Measurements from ENCODE around the gene CTNNA2.

CTNNA2 gene

DNA sequence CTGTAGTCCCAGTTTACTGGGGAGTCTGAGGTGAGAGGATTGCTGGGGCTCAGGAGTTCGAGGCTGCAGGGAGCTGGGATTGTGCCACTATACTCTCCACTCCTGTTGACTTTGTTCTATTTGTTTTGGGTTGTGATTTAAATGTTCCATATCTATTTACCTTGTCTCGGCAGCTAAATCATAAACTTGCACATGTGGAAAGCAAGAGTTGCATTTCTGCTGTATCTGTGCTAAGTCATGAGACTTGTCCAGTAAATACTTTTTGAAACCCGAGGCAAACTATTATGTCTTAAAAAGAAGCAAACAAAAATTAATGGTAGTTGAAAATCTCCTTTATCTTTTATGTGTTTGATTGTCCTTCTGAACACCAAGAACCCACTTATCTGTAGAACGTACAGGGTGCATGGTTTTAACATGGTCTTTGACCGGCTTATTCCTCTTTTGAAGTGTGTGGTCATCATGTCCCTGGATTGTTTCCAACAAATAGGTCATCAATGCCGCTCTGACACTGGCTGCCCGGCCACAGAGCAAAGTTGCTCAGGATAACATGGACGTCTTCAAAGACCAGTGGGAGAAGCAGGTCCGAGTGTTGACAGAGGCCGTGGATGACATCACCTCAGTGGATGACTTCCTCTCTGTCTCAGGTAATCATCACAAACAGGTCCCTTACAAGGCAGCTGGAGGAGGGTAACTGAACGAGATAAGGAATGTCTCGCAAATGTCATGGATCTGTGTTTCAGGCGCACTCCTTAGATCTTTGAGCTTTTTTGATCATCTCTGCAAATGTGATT lies 1032.8 kb downstream of the CTNNA2 start:
- Histone ChIP-seq H3K27ac (no peak overlapping the region), H3K4me2 (ENCODE audit: low read length) (no peak overlapping the region), H3K4me3 (ENCODE audit: low read depth, low read length) (no peak overlapping the region), H3K36me3 (ENCODE audit: control insufficient read depth, insufficient read depth, low read length) (no peaks in the 10 kb centered on the region), H3K4me1 (no peaks in the 10 kb centered on the region), H2AFZ (no peak overlapping the region), H3K9ac (no peak overlapping the region), H3K9me3 (ENCODE audit: control insufficient read depth, low read length) (no peaks in the 10 kb centered on the region), H3K27me3 (ENCODE audit: control insufficient read depth, insufficient read depth, low read length) (no peaks in the 10 kb centered on the region), H3K79me2 (no peaks in the 10 kb centered on the region)
- TF ChIP-seq, protein P1, sequence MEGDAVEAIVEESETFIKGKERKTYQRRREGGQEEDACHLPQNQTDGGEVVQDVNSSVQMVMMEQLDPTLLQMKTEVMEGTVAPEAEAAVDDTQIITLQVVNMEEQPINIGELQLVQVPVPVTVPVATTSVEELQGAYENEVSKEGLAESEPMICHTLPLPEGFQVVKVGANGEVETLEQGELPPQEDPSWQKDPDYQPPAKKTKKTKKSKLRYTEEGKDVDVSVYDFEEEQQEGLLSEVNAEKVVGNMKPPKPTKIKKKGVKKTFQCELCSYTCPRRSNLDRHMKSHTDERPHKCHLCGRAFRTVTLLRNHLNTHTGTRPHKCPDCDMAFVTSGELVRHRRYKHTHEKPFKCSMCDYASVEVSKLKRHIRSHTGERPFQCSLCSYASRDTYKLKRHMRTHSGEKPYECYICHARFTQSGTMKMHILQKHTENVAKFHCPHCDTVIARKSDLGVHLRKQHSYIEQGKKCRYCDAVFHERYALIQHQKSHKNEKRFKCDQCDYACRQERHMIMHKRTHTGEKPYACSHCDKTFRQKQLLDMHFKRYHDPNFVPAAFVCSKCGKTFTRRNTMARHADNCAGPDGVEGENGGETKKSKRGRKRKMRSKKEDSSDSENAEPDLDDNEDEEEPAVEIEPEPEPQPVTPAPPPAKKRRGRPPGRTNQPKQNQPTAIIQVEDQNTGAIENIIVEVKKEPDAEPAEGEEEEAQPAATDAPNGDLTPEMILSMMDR (IDR thresholded peaks at IDR 0.05) = no peak

DNA sequence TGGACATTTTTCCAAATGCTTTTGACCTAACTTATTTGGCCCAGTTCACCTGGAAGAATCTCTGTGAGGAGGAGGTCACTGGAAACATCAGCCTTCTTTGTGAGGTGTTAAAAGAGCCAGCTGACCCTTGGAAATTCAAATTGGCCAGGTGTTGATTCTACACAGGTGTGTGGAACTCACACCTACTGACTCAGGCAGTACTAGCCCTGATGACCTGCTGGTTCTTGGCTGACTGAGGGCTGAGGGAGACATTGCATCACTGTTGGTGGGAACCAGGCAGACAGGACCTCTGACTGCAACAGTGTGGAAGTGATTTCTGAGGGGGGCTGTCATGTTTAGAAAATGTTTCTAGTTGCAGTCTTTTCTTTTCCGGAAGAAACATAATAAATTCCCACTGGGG lies 1033.9 kb downstream of the CTNNA2 start:
- no peak overlapping the region for H2AFZ ChIP-seq
- no peaks in the 10 kb centered on the region for H3K79me2 ChIP-seq
- no peak overlapping the region for H3K4me2 ChIP-seq (ENCODE audit: low read length)
- no peak overlapping the region for H3K4me3 ChIP-seq (ENCODE audit: low read depth, low read length)
- TF ChIP-seq, protein P1 (IDR thresholded peaks at IDR 0.05) = no peak
- H3K36me3 ChIP-seq (ENCODE audit: control insufficient read depth, insufficient read depth, low read length) = no peaks in the 10 kb centered on the region
- no peaks in the 10 kb centered on the region for H3K4me1 ChIP-seq
- no peaks in the 10 kb centered on the region for H3K9me3 ChIP-seq (ENCODE audit: control insufficient read depth, low read length)
- H3K27ac ChIP-seq = no peak overlapping the region
- no peaks in the 10 kb centered on the region for H3K27me3 ChIP-seq (ENCODE audit: control insufficient read depth, insufficient read depth, low read length)
- H3K9ac ChIP-seq = no peak overlapping the region

DNA sequence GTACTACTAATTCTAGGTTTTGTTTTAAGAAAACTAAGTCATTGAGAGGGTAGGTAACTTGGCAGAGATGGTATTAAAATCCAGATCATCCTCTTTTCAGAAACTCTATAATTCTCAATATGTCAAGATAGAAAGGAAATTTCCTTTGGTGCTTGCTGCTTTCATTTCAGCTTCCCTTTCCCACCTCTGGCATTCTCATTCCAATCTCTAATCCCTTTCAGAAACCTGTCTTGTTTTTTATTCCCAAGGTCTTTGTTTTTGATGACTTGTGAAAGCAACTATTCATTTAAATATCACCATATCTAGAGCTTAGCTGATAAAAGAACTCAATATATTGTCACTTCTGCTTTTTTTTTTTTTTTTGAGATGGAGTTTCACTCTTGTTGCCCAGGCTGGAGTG lies 1034.5 kb downstream of the CTNNA2 start:
- Histone ChIP-seq H2AFZ (no peak overlapping the region), H3K9me3 (ENCODE audit: control insufficient read depth, low read length) (no peaks in the 10 kb centered on the region), H3K9ac (no peak overlapping the region), H3K36me3 (ENCODE audit: control insufficient read depth, insufficient read depth, low read length) (no peaks in the 10 kb centered on the region), H3K4me3 (ENCODE audit: low read depth, low read length) (no peak overlapping the region), H3K4me2 (ENCODE audit: low read length) (no peak overlapping the region), H3K79me2 (no peaks in the 10 kb centered on the region), H3K27me3 (ENCODE audit: control insufficient read depth, insufficient read depth, low read length) (no peaks in the 10 kb centered on the region), H3K4me1 (no peaks in the 10 kb centered on the region), H3K27ac (no peak overlapping the region)
- TF ChIP-seq, protein P1 (IDR thresholded peaks at IDR 0.05) = no peak

DNA sequence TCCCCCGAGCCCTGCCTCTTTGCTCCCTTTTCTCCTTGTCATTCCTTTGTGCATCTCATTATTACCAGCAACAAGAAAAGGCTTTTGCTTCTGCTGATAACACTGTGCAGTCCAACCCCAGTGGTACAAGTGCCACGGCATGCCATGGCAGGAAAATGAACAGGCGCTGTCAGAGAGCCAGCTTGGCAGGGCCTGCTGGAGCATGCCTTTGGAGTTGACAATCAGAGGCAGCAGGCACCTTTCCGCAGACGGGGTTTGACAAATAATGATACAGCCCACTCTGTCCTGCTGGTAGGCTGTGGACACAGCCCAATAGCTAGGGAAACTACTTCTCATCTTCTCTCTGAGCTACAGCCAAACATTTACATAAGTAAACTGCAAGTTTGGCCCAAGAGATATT lies 1035.6 kb downstream of the CTNNA2 start:
- TF ChIP-seq, protein P1 (IDR thresholded peaks at IDR 0.05) = no peak
- Histone ChIP-seq H3K9ac (no peak overlapping the region), H2AFZ (no peak overlapping the region)

DNA sequence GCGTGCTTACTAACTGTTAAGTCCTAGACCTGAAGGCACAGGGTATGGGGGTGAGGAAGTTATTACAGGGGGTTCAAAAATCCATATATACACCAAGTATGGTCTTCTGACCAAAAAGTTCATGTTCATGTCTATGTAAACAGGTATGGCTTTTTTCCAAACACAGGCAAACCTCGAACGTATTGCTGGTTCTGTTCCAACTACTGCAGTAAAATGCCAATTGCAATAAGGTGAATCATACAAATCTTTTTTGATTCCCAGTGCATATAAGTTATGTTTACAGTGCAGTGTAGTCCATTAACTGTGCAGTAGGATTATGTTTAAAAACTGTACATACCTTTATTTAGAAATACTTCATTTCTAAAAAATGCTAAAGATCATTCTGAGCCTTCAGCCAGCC lies 1037.0 kb downstream of the CTNNA2 start:
- H3K9ac ChIP-seq = no peak overlapping the region
- no peak overlapping the region for H3K27ac ChIP-seq
- H2AFZ ChIP-seq = no peak overlapping the region
- no peak overlapping the region for H3K4me2 ChIP-seq (ENCODE audit: low read length)
- H3K4me3 ChIP-seq (ENCODE audit: low read depth, low read length) = no peak overlapping the region
- TF ChIP-seq, protein P1 (IDR thresholded peaks at IDR 0.05) = no peak
- no peaks in the 10 kb centered on the region for H3K9me3 ChIP-seq (ENCODE audit: control insufficient read depth, low read length)
- H3K79me2 ChIP-seq = no peaks in the 10 kb centered on the region
- H3K27me3 ChIP-seq (ENCODE audit: control insufficient read depth, insufficient read depth, low read length) = no peaks in the 10 kb centered on the region
- H3K4me1 ChIP-seq = no peaks in the 10 kb centered on the region
- no peaks in the 10 kb centered on the region for H3K36me3 ChIP-seq (ENCODE audit: control insufficient read depth, insufficient read depth, low read length)

More for the DNA sequence above, 1035.6 kb downstream of the CTNNA2 start:
- no peaks in the 10 kb centered on the region for H3K9me3 ChIP-seq (ENCODE audit: control insufficient read depth, low read length)
- H3K4me2 ChIP-seq (ENCODE audit: low read length) = no peak overlapping the region
- H3K79me2 ChIP-seq = no peaks in the 10 kb centered on the region
- no peaks in the 10 kb centered on the region for H3K4me1 ChIP-seq
- no peaks in the 10 kb centered on the region for H3K36me3 ChIP-seq (ENCODE audit: control insufficient read depth, insufficient read depth, low read length)
- H3K27ac ChIP-seq = no peak overlapping the region
- H3K4me3 ChIP-seq (ENCODE audit: low read depth, low read length) = no peak overlapping the region
- no peaks in the 10 kb centered on the region for H3K27me3 ChIP-seq (ENCODE audit: control insufficient read depth, insufficient read depth, low read length)

Measured in parathyroid adenoma (tissue), 2 donors.